SJSA1 (cell line): ENCODE data around the gene SRP9. TPM values are rescaled to one million over a fixed set of nuclear protein-coding genes. Genes with fewer than 3 reads are reported as not detected.
"Not testable (repeated sequence)": the region's sequence is repeated elsewhere in the genome, so short reads cannot be mapped to it uniquely, and the experiment has no call there.

Source experiments
- DNase-seq, 2 experiments: peaks; one replicate each; pipeline ENCODE4 v3.0.0-alpha.2; 2015 to 2020; ENCODE audit warnings: low spot score in 2 of 2, low read depth in 1 of 2
- H3K27ac ChIP-seq: fragments of 250-450 bp; sonication (Bioruptor Pico); 2 replicates; pipeline ENCODE4 v1.5.1; 2020; ENCODE audit warnings: mild to moderate bottlenecking, moderate library complexity
- H3K27me3 ChIP-seq: fragments of 250-450 bp; sonication (Bioruptor Pico); replicated peaks from 2 replicates; pipeline ENCODE4 v1.5.1; 2020; ENCODE audit warnings: mild to moderate bottlenecking, moderate library complexity
- H3K36me3 ChIP-seq: fragments of 250-450 bp; sonication (Bioruptor Pico); 2 replicates; pipeline ENCODE4 v1.5.1; 2020; ENCODE audit warnings: mild to moderate bottlenecking
- H3K4me1 ChIP-seq: fragments of 250-450 bp; sonication (Bioruptor Pico); replicated peaks from 2 replicates; pipeline ENCODE4 v1.6.1; 2021; ENCODE audit warnings: mild to moderate bottlenecking
- H3K4me3 ChIP-seq: fragments of 250-450 bp; sonication (Bioruptor Pico); 2 replicates; pipeline ENCODE4 v1.5.1; 2020; ENCODE audit warnings: mild to moderate bottlenecking
- H3K9me3 ChIP-seq: fragments of 250-450 bp; sonication (Bioruptor Pico); replicated peaks from 2 replicates; pipeline ENCODE4 v1.5.1; 2020; ENCODE audit warnings: mild to moderate bottlenecking
- total RNA-seq: library from RNA; depleted of rRNA; stranded (reverse); fragments of >200 nt; shearing (Covaris generic); gene quantifications from 2 replicates; pipeline ENCODE4 v1.2.3, GENCODE V29; 2014

Gene SRP9
- total RNA-seq, 1 experiment from 2014 or later = 735 TPM

GRCh38 chr1:225776294-225776693 is 1.3 kb upstream of the SRP9 start:
- Histone ChIP-seq H3K4me3 (no peak overlapping the region), H3K36me3 (peaks cover 15% of the 10 kb centered on the region), H3K27me3 (no peaks in the 10 kb centered on the region)

DNA sequence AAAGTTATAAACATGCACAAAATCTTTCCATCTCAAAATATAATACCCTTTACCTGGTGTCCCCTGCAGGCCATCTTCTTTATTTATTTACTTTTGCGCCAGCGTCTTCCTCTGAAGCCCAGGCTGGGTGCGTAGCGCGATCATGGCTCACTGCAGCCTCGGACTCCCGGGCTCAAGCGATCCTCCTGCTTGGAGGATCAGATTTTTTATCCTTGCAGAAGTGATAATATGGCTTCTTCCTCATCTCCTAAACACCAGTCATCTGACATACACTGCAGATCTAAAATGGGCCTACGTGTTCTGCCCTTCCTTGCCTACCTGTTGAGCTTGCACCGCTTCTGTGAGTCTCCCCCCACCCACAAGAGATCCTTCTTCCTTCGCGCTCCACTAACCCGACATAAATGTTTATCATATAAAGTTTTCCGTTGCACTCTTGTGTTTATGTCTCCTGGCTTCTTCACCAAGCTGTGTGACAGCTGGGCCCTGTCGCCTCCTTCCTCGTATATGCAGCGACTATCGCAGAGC is 506 bp upstream of the SRP9 start:
- Histone ChIP-seq H3K9me3 (no peaks in the 10 kb centered on the region), H3K4me3 (peak overlapping the region; percentile 63), H3K27ac (no peak overlapping the region), H3K27me3 (no peaks in the 10 kb centered on the region), H3K4me1 (peaks cover 60% of the 10 kb centered on the region), H3K36me3 (peaks cover 20% of the 10 kb centered on the region)
- no peak for DNase-seq

More at GRCh38 chr1:225776294-225776693, 1.3 kb upstream of the SRP9 start:
- DNase-seq = no peak
- Histone ChIP-seq H3K4me1 (peaks cover 69% of the 10 kb centered on the region), H3K9me3 (no peaks in the 10 kb centered on the region), H3K27ac (no peak overlapping the region)

GRCh38 chr1:225778337-225778669 is 677 bp downstream of the SRP9 start:
- H3K27me3 ChIP-seq = no peaks in the 10 kb centered on the region
- H3K4me1 ChIP-seq = peaks cover 49% of the 10 kb centered on the region
- no peaks in the 10 kb centered on the region for H3K9me3 ChIP-seq
- H3K4me3 ChIP-seq = peak overlapping the region; percentile 63
- peaks cover 32% of the 10 kb centered on the region for H3K36me3 ChIP-seq
- DNase-seq = no peak
- H3K27ac ChIP-seq = peak overlapping the region; percentile 94

DNA sequence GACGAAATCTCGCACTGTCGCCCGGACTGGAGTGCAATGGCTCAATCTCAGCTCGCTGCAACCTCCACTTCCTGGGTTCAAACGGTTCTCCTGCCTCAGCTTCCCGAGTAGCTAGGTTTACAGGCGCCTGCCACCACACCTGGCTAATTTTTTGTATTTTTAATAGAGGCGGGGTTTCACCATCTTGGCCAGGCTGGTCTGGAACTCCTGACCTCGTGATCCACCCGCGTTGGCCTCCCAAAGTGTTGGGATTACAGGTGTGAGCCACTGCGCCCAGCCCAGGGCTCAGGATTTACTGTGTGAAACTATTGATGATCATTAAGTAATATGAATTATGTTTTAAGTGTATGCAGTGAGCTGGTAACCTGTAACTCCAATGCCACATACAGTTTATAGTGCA is 1.5 kb downstream of the SRP9 start:
- peak overlapping the region; percentile 94 for H3K27ac ChIP-seq
- not testable (repeated sequence) for H3K27me3 ChIP-seq, DNase-seq

DNA sequence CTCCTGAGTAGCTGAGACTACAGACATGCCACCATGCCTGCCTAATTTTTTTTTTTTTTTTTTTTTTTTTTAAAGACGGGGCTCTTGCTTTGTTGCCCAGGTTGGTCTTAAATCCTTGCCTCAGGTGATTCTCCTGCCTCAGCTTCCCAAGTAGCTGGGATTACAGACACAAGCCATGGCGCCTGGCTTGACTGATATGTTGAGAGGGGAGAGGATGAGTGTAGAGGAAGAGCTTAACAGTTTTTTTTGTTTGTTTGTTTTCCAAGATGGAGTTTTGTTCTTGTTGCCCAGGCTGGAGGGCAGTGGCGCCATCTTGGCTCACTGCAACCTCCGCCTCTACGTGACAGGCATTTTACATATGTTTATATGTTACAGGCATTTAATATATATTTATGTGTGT is 2.5 kb downstream of the SRP9 start:
- Histone ChIP-seq H3K4me3 (no peak overlapping the region), H3K9me3 (no peaks in the 10 kb centered on the region), H3K27ac (peak overlapping the region; percentile 30), H3K27me3 (no peaks in the 10 kb centered on the region), H3K4me1 (peaks cover 30% of the 10 kb centered on the region), H3K36me3 (peaks cover 47% of the 10 kb centered on the region)
- DNase-seq = no peak

More for the DNA sequence above, 1.5 kb downstream of the SRP9 start:
- Histone ChIP-seq H3K4me1 (peaks cover 40% of the 10 kb centered on the region), H3K4me3 (peak overlapping the region; percentile 63), H3K36me3 (peaks cover 38% of the 10 kb centered on the region)
- H3K9me3 ChIP-seq = not testable (repeated sequence)

DNA sequence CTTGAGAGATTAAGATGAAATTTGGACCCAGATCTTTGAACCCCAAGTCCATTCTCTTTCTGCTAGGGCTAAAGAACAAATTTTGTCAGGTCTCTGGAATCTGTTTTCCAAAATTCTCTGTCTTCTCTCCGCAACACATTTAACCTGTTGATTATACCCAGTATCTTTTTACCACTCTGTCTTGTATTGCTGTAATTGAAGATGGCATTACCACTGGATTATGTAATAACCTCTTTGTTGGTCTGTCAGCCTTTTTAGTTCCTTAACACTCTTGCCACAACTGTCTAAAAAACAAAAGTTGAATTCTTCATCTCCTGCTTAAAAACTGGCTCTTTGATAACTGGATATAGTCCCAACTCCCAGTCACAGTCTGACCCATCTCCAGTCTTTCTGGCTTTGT is 3.0 kb downstream of the SRP9 start:
- Histone ChIP-seq H3K4me3 (no peak overlapping the region), H3K4me1 (peaks cover 25% of the 10 kb centered on the region), H3K27ac (peak overlapping the region; percentile 30; the same call in 1 of the 2 replicates), H3K27me3 (no peaks in the 10 kb centered on the region), H3K36me3 (peaks cover 52% of the 10 kb centered on the region), H3K9me3 (no peaks in the 10 kb centered on the region)
- DNase-seq = no peak

- not testable (repeated sequence) for DNase-seq, H3K4me1 ChIP-seq, H3K27ac ChIP-seq, H3K4me3 ChIP-seq, H3K9me3 ChIP-seq, H3K27me3 ChIP-seq
- H3K36me3 ChIP-seq = peaks cover 82% of the 10 kb centered on the region
Observed at GRCh38 chr1:225789142-225789541, 11.5 kb downstream of the SRP9 start.

- no peak for DNase-seq
- no peaks in the 10 kb centered on the region for H3K27me3 ChIP-seq
- H3K36me3 ChIP-seq = peaks cover 39% of the 10 kb centered on the region
- no peaks in the 10 kb centered on the region for H3K9me3 ChIP-seq
- no peak overlapping the region for H3K4me3 ChIP-seq
- H3K27ac ChIP-seq = no peak overlapping the region
- H3K4me1 ChIP-seq = no peaks in the 10 kb centered on the region
Observed at GRCh38 chr1:225794954-225795353, 17.3 kb downstream of the SRP9 start.

- H3K4me1 ChIP-seq, DNase-seq, H3K27me3 ChIP-seq, H3K27ac ChIP-seq, H3K4me3 ChIP-seq, H3K9me3 ChIP-seq: not testable (repeated sequence)
- H3K36me3 ChIP-seq = peaks cover 28% of the 10 kb centered on the region
Observed at GRCh38 chr1:225796097-225796496, 18.5 kb downstream of the SRP9 start.

DNA sequence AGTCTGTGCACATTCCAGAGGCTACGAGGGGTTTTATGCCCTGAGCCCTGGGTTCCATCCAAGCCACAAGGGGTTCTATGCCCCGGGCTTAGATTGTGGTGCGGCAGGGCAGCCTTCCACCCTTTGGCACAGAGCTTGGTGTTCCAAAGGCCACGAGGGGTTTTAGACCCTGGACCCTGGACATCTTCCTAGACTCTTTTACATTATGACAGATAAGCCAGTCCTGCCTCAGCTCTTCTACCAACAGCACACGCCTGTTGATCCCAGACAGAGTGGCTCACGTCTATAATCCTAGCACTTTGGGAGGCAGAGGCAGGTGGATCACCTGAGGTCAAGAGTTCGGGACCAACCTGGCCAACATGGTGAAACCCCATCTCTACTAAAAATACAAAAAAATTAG is 23.5 kb downstream of the SRP9 start:
- not testable (repeated sequence) for H3K4me3 ChIP-seq

GRCh38 chr1:225806249-225806648 is 28.6 kb downstream of the SRP9 start:
- no peak for DNase-seq
- no peaks in the 10 kb centered on the region for H3K36me3 ChIP-seq
- H3K27me3 ChIP-seq = no peaks in the 10 kb centered on the region
- no peak overlapping the region for H3K27ac ChIP-seq
- H3K4me3 ChIP-seq = no peak overlapping the region
- H3K9me3 ChIP-seq = no peaks in the 10 kb centered on the region
- H3K4me1 ChIP-seq = peaks cover 11% of the 10 kb centered on the region

More for the DNA sequence above, 23.5 kb downstream of the SRP9 start:
- H3K4me1 ChIP-seq, H3K36me3 ChIP-seq, H3K27me3 ChIP-seq, H3K9me3 ChIP-seq, DNase-seq, H3K27ac ChIP-seq: not testable (repeated sequence)

- not testable (repeated sequence) for H3K36me3 ChIP-seq, H3K27ac ChIP-seq, DNase-seq, H3K4me3 ChIP-seq, H3K27me3 ChIP-seq, H3K9me3 ChIP-seq
- peaks cover 16% of the 10 kb centered on the region for H3K4me1 ChIP-seq
Observed at GRCh38 chr1:225806736-225807135, 29.1 kb downstream of the SRP9 start.

DNA sequence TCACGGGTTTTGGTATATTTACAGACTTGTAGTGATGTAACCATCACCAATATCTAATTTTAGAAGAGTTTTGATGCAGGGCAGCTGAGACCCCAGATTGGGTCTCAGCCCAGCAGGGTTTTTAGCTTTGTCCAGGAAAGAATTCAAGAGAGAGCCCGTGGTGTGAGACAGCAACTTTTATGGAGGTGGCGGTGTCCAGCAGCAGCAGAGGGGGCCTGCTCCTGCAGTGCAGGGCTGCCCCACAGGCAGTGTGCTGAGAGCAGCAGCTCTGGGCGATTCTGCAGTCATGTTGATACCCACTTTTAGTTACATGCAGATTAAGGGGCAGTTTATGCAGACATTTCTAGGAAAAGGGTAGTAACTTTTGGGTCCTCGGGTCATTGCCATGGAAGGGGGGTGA is 30.5 kb downstream of the SRP9 start:
- Histone ChIP-seq H3K4me1 (peaks cover 19% of the 10 kb centered on the region), H3K27ac (no peak overlapping the region), H3K9me3 (no peaks in the 10 kb centered on the region), H3K4me3 (no peak overlapping the region), H3K27me3 (no peaks in the 10 kb centered on the region), H3K36me3 (no peaks in the 10 kb centered on the region)
- no peak for DNase-seq

DNA sequence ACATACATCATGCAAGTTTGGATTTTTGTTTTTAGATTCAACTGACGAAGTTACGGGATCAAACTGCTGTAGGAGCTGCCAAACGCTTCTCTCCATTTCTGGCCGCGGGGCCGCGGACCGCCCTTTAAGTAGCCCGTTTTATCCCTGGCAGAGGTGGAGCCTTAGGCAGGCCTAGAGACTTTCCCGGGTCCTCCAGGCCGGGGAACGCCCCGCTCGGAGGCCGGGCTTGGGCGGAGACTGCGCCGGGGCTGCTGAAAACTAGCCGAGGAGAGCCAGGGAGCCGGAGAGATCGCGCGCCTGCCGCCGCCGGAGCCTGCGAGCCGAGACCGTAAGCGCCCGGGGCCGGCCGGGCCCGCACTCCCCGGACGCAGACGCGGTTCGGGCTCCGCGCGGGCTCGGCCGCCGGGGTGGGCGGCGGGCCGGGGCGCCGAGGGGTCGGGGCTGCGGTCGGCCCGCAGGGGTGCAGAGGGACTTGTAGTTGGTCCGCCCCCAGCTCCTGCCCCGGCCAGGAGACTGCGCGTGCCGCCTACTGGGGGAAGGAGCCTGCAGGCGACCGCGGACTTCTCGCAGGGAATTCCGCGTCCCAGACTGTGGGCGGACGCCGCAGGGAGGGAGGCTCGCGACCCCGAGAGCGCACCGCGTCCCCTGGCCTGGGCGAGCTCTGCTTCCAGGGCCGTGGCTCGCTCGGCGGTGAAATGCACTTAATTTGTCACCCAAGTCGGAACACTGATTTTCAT is 32.4 kb downstream of the SRP9 start, which contains the start of gene EPHX1:
TSS of gene EPHX1 (plus strand) at position 283 of the 737 bp plus-strand sequence. CDS start 18,606 bp downstream, outside the sequence.
- H3K27me3 ChIP-seq = no peaks in the 10 kb centered on the region
- H3K27ac ChIP-seq = peak within 1 kb of the TSS; percentile 44
- peaks cover 11% of the 10 kb centered on the region for H3K36me3 ChIP-seq
- no peaks in the 10 kb centered on the region for H3K9me3 ChIP-seq
- peaks cover 32% of the 10 kb centered on the region for H3K4me1 ChIP-seq
- peak within 1 kb of the TSS; percentile 55 for H3K4me3 ChIP-seq
- DNase-seq = peak; percentile 79 to 91
